SK-N-SH (cell line): ENCODE data around the gene MAST4.
A peak's percentile ranks its signal among the peaks of the same experiment; 100 is the strongest.

Experiments
- CTCF ChIP-seq: fragments of 200-600 bp; sonication (generic); IDR thresholded peaks from 2 replicates; pipeline ENCODE4 v1.6.1; 2017; ENCODE audit warnings: antibody characterized with exemption, mild to moderate bottlenecking, moderate library complexity
- MEF2A ChIP-seq: IDR thresholded peaks from 2 replicates; pipeline ENCODE4 v1.4.0; 2012; ENCODE audit warnings: low read depth, borderline replicate concordance
- TCF12 ChIP-seq: IDR thresholded peaks from 2 replicates; pipeline ENCODE4 v1.4.0; 2012
- TF ChIP-seq, protein P1 (sequence below): IDR thresholded peaks from 2 replicates; pipeline ENCODE4 v1.6.1; 2012; ENCODE audit warnings: mild to moderate bottlenecking, low read depth, low read length, moderate library complexity
- TF ChIP-seq, protein P2 (sequence below): IDR thresholded peaks from 2 replicates; pipeline ENCODE4 v1.4.0; 2012; ENCODE audit warnings: low read depth, borderline replicate concordance

DNA sequence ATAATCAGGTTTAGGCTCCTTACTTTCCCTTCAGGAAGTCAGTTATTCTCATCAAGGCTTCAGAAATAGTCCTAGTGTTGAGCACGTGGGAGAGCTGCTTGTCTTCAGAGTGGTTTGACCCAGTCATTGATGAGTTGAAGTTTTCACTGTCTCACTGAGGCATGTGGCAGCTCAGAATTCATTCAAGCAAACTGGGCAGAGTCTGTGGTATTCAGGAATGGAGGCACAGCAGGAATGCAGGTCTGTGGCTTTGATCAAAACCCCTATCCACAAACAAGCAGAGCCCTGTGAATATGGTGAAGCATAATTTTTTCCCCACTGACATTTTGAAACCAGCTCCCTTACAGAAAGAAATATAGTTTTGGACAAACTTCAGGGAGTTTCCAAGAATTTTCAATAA lies 393.1 kb downstream of the MAST4 start:
- TF ChIP-seq CTCF (no peak), MEF2A (no peak), TCF12 (0 out of 2 replicates have a peak, but pooled peaks have one; percentile 5)
- TF ChIP-seq, protein P1, sequence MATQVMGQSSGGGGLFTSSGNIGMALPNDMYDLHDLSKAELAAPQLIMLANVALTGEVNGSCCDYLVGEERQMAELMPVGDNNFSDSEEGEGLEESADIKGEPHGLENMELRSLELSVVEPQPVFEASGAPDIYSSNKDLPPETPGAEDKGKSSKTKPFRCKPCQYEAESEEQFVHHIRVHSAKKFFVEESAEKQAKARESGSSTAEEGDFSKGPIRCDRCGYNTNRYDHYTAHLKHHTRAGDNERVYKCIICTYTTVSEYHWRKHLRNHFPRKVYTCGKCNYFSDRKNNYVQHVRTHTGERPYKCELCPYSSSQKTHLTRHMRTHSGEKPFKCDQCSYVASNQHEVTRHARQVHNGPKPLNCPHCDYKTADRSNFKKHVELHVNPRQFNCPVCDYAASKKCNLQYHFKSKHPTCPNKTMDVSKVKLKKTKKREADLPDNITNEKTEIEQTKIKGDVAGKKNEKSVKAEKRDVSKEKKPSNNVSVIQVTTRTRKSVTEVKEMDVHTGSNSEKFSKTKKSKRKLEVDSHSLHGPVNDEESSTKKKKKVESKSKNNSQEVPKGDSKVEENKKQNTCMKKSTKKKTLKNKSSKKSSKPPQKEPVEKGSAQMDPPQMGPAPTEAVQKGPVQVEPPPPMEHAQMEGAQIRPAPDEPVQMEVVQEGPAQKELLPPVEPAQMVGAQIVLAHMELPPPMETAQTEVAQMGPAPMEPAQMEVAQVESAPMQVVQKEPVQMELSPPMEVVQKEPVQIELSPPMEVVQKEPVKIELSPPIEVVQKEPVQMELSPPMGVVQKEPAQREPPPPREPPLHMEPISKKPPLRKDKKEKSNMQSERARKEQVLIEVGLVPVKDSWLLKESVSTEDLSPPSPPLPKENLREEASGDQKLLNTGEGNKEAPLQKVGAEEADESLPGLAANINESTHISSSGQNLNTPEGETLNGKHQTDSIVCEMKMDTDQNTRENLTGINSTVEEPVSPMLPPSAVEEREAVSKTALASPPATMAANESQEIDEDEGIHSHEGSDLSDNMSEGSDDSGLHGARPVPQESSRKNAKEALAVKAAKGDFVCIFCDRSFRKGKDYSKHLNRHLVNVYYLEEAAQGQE = no peak
- TF ChIP-seq, protein P2, sequence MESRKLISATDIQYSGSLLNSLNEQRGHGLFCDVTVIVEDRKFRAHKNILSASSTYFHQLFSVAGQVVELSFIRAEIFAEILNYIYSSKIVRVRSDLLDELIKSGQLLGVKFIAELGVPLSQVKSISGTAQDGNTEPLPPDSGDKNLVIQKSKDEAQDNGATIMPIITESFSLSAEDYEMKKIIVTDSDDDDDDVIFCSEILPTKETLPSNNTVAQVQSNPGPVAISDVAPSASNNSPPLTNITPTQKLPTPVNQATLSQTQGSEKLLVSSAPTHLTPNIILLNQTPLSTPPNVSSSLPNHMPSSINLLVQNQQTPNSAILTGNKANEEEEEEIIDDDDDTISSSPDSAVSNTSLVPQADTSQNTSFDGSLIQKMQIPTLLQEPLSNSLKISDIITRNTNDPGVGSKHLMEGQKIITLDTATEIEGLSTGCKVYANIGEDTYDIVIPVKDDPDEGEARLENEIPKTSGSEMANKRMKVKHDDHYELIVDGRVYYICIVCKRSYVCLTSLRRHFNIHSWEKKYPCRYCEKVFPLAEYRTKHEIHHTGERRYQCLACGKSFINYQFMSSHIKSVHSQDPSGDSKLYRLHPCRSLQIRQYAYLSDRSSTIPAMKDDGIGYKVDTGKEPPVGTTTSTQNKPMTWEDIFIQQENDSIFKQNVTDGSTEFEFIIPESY = no peak
